GM08714 (cell line): ENCODE data around the gene CFAP69.

ENCODE experiments used
- H3K4me3 ChIP-seq: fragments of 200-500 bp; sonication (Bioruptor generic); 2 replicates; pipeline ENCODE4 v1.5.1; 2014; ENCODE audit warnings: mild to moderate bottlenecking, low read length, inconsistent platforms
- ZNF274 ChIP-seq: IDR thresholded peaks from 2 replicates; pipeline ENCODE4 v1.6.1; 2012; ENCODE audit warnings: mild to moderate bottlenecking, low read depth, low read length

CFAP69 gene

GRCh38 chr7:90244909-90245851 is at the start of gene CFAP69:
Gene CFAP69, plus strand, starts transcription at chr7:90245174. Its CDS starts 251 bp downstream, at chr7:90245425.
- no peak for TF ChIP-seq ZNF274
- H3K4me3 ChIP-seq: peak within 1 kb of the TSS; percentile 77

- no peak for TF ChIP-seq ZNF274
Measured at GRCh38 chr7:90201500-90202195, 43.3 kb upstream of the CFAP69 start.

GRCh38 chr7:90207956-90208355 is 37.0 kb upstream of the CFAP69 start:
- TF ChIP-seq ZNF274: no peak
- no peak overlapping the region for H3K4me3 ChIP-seq

More at GRCh38 chr7:90201500-90202195, 43.3 kb upstream of the CFAP69 start:
- H3K4me3 ChIP-seq: no peak overlapping the region

GRCh38 chr7:90209776-90210175 is 35.2 kb upstream of the CFAP69 start:
- TF ChIP-seq ZNF274: no peak
- no peak overlapping the region for H3K4me3 ChIP-seq

DNA sequence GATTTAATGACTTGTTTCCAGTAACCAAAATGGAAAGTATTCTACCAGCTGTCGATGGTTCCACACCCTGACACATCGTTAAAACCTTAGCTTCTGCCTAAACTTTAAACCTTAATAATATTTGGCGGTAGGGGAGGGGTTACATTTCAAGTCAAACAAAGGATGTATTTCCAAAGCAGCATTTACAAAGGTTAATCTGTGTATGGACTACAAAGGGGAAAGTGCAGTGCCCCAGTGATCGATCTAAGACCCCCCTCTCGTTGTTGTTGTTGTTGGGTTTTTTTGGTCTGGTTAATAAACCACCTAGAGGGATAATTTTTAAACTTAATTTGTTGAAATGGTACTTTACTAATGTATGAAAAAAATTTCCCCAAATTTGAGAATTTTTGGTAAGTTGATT is 34.5 kb upstream of the CFAP69 start:
- TF ChIP-seq ZNF274: no peak
- H3K4me3 ChIP-seq: no peak overlapping the region

GRCh38 chr7:90210981-90211380 is 34.0 kb upstream of the CFAP69 start:
- peak overlapping the region; percentile 52 for H3K4me3 ChIP-seq

DNA sequence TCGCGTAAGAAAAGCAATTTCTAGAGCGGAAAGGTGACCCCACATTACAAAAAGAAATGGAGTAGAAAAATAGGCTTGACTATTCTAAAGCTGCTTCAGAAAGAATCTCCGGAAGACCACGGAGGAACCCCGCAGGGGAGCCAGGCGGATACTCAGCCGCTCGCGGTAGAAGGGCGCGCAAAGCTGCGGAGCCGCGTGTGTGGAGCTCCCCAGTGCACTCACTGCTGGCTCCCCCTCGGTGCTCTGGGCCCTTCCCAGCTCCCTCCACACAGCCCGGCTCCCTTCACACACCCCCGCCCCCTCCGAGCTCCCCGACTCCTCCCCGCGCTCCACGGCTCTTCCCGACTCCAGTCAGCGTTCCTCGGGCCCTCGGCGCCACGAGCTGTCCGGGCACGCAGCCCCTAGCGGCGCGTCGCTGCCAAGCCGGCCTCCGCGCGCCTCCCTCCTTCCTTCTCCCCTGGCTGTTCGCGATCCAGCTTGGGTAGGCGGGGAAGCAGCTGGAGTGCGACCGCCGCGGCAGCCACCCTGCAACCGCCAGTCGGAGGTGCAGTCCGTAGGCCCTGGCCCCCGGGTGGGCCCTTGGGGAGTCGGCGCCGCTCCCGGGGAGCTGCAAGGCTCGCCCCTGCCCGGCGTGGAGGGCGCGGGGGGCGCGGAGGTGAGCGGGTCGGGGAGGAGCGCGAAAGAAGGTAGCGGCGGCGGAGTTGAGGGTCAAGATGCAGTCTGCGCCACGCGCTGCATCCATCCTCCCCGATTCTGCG is 33.4 kb upstream of the CFAP69 start, which contains the start of gene STEAP2:
Gene STEAP2 (plus strand): TSS at position 350 of the 758 bp plus-strand sequence. CDS start 13,343 bp downstream, outside the sequence.
- peak within 1 kb of the TSS; percentile 52 for H3K4me3 ChIP-seq
- no peak for TF ChIP-seq ZNF274

More at GRCh38 chr7:90210981-90211380, 34.0 kb upstream of the CFAP69 start:
- no peak for TF ChIP-seq ZNF274

- peak overlapping the region; percentile 52 for H3K4me3 ChIP-seq
- TF ChIP-seq ZNF274: no peak
Measured at GRCh38 chr7:90212149-90212495, 32.9 kb upstream of the CFAP69 start.

DNA sequence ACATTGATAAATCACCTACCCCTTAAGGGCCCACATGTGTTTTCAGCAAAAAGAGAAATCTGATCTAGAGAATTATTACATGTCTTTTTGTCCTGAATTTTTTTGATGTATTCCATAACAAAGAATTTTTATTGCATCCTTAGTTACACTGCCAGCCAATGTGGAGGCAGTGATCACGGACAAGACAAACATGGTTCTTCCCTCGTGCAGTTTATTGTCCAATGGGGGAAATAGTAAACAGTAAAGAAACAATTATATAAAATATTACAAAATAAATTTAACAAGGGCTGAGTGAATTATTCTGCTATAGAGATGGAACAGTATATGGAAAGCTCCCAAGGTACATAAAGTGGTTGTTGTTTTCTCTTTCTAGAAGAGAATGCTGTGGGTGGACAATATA is 31.5 kb upstream of the CFAP69 start:
- no peak overlapping the region for H3K4me3 ChIP-seq
- TF ChIP-seq ZNF274: no peak

DNA sequence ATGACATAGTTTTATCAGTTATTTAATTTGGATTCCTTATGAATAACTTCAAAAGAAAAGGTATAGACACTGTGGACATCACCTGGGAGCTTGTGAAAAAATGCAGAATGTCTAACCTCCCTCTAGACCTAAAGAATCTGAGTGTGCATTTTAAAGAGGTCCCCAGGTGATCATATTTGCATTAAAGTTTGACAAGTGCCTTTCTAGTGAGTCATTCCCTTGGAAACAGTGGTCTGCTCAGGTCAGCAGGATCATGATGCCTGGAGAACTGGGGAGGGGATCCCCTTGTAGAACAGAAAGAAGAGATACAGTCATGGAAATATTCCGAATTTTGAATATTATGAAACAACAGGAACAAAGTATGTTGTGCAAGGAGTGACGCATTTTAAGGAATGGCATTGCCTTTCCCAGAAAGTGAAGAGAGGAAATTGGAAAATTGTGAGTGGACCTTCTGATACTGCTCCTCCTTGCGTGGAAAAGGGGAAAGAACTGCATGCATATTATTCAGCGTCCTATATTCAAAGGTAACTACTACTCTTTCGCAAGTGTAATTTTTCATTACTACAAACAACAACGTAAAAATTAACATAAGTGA is 28.8 kb upstream of the CFAP69 start:
- TF ChIP-seq ZNF274: no peak
- H3K4me3 ChIP-seq: no peak overlapping the region

GRCh38 chr7:90216771-90217170 is 28.2 kb upstream of the CFAP69 start:
- H3K4me3 ChIP-seq: no peak overlapping the region

GRCh38 chr7:90222390-90222789 is 22.6 kb upstream of the CFAP69 start:
- no peak for TF ChIP-seq ZNF274

More at GRCh38 chr7:90216771-90217170, 28.2 kb upstream of the CFAP69 start:
- TF ChIP-seq ZNF274: no peak

GRCh38 chr7:90222811-90223725 is 21.9 kb upstream of the CFAP69 start:
- TF ChIP-seq ZNF274: no peak
- no peak overlapping the region for H3K4me3 ChIP-seq

More at GRCh38 chr7:90222390-90222789, 22.6 kb upstream of the CFAP69 start:
- H3K4me3 ChIP-seq: no peak overlapping the region

DNA sequence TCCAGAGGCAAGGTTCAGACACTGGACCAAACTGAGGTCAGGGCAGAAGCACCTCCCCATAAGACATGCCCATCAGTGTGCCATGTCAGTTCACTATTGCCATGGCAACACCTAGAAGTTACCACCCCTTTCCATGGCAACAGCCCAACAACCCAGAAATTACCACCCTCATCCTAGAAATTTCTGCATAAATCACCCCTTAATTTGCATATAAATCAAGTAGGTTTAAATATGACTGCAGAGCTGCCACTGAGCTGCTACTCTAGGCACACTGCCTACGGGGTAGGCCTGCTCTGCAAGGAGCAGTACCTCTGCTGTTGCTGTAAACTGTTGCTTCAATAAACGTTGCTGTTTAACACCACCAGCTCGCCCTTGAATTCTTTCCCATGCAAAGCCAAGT is 20.8 kb upstream of the CFAP69 start:
- H3K4me3 ChIP-seq: no peak overlapping the region
- TF ChIP-seq ZNF274: no peak
